Stimulated activated CD4-positive, alpha-beta T cell treated with anti-CD3 and anti-CD28 coated beads, Interleukin-15, amount 100 ng/mL, for 48 hours (primary cell): Measurements from ENCODE around the gene TRIM29.

Experiments used
- DNase-seq, 2 donors: peaks; one replicate each; pipeline ENCODE4 v3.0.0-alpha.2; 2020; ENCODE audit warnings: low read depth in 2 of 2

TRIM29 gene

DNA sequence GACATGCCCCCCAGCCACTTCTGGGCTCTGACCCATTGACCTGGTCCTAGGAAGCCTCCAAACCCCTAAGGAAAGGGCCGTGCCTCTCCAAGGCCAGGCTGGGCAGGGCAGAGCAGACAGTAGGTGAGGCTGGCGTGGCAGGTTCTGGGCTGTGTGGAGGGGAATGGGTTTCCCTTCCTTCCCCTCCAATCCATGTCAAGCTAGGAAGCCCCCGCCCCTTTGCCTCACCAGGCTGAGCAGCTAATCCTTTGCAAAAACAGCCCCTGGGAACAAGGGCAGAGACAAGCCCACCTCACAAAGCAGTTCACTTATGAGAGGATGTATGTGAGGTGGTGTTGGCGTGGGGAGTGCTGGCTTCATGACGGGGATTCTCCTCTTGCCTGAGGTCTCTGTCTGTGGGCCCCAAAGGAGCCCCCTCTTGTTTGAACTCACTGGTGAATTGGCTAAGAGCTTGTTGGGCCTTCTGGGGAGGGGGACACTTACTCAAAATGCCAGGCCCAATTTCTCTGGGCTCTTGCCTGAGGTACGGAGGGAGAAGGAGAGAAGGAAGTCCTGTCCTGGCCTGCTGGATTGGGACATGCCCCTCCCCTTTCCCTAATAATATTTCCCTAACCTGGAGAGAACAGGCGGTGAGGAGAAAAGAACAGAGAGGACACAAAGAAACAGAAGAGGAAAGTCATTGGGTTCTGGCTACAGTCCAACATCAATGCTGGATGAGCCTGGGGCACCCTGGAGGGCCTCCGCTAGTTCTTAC lies 1.6 kb upstream of the TRIM29 start:
- no peak for DNase-seq

DNA sequence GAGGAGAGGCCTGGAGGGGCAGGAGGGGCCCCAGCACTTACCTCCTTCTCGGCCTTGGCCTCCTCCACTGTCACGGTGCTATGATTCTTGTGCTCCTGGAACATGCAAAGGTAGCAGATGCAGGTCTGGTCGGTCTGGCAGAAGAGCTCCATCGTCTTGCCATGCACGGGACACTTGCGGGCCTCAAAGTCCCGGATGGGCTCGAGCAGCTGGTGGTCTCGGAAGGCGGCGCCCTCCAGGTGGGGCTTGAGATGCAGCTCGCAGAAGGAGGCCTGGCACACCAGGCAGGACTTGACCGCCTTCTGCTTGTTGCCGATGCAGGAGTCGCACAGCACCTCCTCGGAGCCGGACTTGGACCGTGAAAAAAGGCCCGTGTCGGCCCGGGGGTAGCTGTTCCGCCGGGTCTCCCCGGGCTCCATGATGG lies 714 bp downstream of the TRIM29 start:
- DNase-seq: no peak

DNA sequence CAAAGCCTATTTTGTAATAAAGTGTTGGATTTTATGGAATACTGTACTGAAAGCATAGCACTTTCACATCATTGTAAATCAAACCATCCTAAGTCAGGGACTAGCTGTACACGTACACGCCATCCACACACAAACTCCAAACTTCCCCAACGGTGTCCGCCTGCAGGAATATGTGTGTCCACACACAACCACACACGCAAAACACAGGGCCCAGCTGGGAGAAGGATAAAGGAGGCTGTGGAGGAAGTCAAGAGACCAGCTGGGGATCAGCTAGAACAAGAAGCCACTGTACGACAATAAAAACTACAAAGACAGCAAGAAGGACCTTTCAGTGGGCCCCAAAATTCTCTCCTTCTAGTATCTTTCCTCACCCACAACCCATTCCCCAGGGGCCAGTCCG lies 1.6 kb downstream of the TRIM29 start:
- no peak for DNase-seq

DNA sequence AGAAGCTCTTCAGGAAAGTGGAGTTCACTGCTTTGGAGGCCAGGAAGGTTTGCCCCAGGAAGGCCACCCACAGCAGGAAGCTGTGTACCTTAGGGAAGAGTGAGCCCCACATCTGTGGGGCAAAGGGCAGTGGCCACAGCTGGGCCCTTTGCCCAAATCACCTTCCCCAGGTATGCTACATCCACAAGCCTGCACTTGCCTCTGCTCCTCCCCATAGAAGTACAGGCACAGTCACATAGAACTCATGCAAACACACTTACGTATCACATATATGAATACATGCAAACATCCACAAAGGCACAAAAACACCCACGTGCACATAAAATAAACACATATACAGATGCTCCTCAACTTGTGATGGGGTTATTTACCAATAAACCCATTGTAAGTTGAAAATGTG lies 2.1 kb downstream of the TRIM29 start:
- no peak for DNase-seq

DNA sequence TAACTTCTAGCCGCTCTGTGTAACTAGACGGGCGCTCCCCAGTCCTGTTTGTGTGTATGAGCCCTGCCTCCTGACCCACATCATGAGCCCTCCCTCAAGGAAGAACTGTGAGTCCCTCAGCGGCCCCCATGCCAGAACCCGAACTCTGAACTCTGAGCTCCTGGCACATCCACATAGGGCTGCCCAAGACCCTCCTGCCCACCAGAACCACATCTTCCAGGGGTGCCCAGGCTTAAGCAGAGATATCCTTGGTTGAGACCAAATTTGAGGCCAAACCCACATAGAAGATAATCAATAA lies 3.0 kb downstream of the TRIM29 start:
- no peak for DNase-seq

DNA sequence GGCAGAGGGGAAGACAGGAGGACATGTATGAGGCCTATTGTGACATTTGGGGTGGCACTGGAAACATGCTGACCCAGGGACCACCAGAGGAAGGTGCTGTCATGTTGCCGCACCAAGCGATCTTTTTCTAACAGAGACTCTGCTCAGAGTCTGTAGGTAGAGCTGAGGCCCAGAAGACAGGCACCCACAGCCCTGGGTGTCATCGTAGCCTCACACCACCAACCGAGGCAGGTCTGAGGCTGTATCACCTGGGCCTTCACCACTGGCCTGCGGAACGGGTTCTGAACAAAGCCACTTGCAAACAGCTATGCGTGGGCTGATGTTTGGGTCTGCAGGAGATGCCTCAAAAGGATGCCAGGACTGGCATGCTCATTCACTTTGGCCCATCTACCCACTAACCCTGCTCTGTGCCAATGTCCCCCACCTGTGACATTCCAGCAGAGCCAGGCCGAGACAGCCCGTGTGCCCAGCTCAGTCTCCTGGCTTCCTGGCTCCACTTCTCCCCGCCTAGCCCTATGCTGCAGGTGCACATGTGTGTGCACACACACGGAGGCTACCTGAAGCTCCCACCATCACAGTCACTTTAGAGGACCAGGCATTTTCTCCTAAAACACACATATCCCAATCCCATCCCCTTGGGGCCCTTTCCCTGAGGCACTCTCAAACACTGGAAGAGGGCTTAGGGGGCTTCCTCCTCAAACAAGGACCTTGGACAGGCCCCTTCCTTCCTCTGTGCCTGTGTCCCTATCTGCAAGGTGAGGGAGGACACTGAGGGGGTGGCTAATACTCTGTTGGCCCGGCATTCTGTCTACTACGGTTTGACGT lies 3.6 kb downstream of the TRIM29 start:
- no peak for DNase-seq

DNA sequence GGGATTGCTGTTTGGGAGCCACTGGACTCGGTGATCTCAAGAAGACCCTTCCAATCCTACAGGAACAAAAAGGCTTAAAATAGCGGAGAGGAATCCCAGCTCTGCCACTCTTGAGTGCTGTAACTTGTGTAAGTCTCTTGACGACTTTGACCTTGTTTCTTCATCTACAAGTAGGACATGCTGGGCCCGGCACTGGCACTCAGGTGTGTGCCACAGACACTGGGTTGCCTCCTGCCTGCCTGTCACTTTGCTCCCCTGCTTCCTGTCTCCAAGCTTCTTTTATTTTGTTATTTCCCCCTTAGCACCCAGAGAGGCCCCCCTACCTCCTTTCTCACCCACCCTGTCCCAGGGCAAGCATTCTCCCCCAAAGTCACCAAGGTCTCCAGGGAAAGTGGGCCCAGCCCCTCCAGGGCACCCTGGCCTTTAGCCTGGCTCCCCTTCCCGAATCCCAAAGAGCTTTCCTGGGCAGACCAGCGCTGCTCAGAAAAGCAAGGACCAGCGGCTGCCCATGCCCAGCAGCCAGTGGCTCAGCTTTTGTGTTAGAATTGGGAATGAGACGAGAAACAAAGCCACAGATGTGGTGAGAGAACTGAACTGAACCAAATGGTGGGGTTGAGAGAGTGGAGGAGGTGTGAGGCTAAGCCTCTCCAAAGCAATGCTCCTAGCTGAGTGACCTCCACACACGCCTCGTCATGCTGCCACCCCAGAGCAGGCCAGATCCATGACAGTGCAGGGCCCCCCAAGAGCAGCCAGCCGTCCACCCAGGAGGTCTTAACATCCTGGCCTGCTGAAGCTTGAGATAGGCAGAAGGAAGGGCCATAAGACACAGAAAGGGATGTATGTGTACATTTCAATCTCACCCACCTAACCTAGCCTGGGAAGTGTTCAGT lies 4.5 kb downstream of the TRIM29 start:
- DNase-seq: no peak

DNA sequence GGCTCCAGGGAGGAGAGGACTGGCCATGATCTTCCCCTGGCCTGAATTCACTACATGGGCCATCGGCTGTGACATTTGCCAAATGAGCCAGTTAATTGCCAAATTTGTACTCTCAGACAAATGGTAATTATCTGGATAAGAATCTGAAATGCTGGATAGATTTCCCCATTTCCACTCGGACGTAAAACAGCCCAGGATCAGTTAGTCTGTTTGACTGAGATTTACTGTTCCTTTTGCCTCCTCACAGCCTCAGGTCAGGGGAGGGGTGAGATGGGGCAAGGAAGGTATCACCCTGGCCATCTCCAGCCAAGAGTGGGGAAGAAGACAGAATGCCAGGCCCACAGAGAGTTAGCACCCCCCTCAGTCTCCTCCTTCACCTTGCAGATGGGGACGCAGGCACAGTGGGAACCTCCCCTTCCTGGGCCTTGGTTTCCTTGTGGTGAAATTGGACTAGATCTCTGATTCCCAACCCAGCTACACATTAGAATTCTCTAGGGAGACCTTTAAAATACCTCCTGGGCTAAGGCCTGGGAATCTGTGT lies 5.2 kb downstream of the TRIM29 start:
- DNase-seq: no peak

DNA sequence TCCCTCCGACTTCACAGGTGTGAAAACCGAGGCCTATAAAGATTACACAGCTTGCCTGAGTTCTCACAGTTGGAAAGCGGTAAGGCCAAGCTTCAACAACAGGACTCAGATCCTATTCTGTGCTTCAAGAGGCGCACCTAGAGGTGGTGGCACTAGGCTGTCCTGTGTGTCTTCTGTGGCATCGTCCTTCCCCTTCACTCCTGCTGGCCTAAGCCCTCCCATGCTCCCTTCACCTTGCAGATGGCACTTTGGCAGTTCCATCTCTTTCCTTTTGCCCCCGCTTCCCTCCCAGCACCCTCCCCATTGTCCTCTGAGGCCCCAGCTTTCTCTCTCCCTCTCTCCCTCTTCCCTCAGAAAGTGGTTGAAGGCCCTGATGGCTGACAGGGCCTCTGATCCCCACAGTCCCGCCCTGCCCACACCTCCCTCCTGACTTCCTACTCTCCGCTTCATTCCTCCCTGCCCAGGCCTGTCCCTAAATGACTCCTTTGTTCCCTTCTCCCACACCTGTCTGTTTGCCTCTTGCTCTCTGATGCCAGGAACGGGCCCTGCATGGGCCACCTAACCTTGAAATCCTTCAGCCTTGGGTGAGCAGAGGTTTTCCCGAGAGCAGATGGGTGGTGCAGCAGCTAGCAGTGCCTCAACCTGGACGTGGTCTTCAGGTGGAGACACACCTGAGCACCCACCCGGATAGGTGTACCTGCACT lies 5.8 kb downstream of the TRIM29 start:
- DNase-seq: no peak

DNA sequence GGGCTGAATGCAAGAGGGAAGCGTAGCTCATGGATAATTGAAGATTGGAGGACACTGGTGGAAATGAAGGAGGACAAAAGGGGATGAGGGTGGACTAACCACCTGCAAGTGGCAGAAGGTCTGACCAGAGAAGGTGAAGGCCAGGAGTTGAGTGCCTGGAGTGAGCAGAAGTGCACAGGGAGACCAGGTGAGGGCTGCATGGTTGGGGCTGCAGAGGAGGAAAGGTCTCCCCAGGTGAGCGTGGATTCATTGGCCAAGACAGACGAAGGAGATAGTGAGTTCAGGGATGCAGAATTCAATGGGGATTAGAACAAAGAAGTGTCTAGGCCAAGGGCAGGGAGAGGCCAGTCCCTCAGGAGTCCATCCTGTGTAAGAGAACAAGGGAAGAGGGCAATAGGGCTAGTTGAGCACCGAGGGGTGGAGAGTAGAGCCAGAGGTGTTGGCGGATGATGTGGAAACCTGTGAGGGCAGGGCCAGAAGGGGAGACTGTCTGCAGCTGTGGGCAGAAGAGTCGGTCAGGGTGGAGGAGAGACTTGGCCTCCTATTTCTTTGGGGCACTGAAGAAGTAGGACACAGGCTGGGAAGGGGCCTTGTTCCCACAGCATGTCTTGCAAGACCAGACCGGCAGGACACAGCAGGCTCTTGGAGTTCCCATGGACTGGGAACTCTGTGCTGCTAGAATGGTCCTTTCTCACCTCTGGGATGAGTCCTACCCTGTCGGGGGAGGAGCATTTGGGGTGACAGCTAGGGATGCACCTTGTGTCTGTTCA lies 6.7 kb downstream of the TRIM29 start:
- DNase-seq: no peak

DNA sequence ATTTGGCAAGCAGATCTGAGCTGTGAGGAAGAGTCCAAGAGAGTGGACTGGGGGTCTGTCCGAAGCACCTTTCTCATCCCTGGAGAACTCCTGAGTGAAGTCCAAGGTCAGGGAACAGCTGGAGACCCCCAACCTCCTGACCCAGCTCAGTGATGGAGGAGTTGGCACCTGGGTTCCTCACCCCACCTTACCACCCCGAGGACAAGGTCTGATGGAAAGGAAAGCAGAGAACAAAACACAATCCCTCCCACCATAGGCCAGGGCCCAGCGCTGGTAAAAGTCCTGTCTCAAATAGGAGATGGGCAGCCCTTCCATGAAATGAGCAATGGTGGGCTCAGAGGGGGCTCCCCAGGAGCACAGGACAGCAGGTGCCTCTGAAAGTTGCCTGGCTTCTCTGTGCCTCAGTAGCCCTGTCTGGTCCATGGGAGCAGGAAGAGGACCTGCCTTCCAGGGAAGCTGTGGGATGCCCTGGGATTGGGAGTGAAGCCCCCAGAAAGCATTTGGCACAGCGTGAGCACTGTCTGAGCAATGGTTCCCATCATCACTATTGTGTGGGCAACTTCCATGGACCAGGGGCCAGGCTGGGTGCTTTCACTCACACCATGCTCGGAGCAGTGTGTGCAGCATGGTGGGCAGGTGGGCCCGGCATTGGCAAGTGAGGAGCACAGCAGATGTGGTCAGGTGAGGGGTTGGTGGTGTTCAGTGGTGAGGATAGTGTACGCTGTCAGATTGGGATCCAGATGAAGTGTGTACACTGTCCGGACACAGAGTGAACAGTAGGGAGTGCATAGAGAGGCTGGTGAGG lies 7.5 kb downstream of the TRIM29 start:
- DNase-seq: no peak

DNA sequence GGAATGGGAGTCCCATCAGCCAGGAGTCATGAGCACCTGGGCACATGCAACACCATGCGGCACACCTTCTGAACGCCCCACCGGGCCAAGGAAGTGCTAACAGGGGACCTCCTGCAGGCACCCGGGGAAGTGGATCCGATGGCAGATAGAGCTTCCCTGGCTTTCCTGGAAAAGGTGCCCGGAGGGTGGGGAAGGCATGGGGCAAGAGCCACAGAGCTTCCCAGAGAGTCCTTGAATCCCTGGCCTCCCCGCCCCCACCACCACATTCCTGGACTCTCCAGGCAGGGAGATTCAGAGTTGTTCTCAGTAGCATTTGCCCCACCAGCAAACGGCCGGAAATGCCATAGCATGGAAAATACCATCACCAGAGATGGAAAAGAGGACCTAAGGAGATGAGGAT lies 8.3 kb downstream of the TRIM29 start:
- DNase-seq: no peak

DNA sequence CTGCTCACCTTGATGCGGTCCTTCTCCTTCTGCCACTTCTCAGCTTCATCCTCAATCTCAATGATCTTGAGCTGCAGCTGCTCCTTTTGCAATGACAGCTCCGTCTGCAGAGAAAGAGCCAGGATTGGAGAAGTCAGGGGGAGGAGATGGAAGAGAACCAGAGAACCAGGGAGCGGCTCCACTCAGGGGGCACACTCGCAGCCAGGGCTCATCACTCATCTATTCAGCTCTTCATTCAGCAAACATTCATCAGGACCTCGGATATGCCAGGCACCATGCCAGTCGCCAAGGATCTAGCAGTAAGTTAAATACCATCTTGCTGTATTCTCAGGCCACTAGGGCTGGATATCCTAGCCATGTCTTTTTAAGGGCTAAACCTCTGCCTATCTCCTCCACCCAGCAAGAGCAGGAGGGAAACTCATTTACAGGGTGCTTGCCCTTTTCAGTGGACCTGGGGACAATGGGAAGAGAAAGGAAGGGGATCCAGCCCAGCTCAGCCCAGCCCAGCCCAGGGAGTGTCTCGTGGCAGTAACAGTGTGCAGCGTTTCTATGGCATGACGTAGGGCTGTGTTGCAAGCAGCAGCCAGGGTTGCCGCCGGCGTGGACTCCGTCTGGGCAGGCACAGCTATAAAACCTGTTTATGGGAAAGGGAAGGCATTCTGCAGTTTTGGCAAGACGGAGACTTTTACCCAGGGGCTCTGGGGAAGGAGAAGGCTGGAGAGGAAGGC lies 9.4 kb downstream of the TRIM29 start:
- DNase-seq: no peak

DNA sequence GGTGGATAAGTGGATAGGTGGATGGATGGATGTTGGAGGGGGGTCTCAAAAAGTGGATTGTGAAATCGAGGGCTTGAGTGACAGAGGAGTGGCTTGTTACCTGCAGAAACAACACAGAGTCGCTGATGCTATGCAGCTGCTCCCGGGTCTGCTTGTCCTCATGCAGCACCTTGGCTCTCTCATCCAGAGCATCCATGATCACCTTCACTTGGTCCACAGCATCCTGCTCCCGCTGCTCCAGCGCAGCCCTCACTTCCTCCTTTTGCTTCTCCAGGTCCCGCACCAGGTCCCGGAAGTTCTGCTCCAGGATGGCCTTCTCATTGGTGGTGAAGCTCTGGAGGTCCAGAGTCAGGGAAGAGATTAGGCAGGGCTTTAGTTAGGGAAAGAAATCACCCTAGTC lies 10.7 kb downstream of the TRIM29 start:
- DNase-seq: no peak

DNA sequence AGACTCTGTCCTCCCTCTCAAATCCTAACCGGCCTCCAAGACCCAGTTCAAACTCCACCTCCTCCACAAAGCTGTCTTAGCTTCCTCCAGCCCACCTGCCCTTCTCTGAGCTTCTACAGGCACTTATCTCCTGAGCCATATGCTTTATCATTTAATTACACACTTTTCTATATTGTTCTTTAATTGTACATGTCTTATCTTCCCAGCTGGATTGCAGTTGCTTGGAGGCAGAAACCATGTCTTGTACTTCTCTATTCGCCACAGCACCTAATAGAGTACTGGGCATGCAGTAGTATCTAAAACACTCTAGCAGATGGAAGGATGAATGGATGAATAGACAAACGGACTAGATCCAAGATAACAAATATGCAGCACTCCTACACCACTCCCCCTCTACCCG lies 11.3 kb downstream of the TRIM29 start:
- no peak for DNase-seq

DNA sequence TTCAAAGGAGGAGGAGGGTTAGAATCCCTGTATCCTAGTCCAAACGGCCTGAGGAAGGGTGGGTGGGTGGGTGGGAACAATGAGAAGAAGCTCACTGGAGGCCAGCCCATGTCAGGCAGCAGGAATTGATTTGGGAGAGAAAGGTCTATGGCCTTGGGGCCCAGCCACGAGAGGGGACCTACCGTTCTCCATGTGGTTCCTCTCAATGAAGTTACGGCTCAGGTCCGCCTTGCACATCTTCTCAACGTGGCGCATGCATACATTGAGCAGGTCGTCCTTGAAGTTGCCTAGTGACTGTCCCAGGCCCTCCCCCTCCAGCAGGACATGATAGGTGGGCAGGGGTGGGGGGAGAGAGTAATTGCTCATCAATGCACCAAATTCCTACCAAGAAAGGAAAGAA lies 12.4 kb downstream of the TRIM29 start:
- no peak for DNase-seq

DNA sequence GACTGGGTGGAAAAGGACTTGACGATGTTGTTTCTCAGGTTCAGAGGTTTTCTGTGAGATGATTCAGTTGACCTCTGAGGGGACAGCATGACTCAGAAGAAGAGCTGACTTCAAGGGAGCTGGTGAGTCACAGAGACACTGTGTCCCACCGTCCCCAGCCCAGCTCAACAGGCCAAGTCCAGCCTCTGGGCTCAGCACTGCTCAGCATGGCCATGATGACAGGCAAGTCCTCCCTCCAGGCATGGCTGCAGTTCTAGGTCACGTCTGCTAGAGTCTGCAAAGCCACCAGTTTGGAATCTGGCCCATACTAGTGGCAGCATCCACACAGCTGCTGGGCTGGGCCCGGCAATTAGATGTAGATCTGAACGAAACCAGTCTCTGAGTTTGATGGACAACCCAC lies 12.9 kb downstream of the TRIM29 start:
- DNase-seq: no peak

DNA sequence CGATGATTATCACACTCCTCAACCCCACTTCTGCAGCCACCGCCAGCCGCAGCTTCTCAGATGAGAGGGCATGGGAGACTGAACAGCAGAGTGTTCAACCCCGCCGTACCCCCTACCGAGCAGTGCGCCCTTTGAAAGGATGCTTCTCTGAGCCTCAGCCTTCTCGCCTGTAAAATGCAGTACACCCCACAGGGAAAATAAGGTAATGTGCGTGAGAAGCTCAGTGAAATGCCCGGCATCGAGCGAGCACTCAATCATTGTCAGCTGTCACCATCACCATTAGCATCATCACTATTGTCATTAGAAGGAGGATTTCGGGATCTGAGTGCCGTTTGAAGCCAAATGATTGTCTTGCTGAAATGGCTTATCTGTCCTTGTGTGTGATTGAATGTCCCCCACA lies 13.6 kb downstream of the TRIM29 start:
- no peak for DNase-seq

DNA sequence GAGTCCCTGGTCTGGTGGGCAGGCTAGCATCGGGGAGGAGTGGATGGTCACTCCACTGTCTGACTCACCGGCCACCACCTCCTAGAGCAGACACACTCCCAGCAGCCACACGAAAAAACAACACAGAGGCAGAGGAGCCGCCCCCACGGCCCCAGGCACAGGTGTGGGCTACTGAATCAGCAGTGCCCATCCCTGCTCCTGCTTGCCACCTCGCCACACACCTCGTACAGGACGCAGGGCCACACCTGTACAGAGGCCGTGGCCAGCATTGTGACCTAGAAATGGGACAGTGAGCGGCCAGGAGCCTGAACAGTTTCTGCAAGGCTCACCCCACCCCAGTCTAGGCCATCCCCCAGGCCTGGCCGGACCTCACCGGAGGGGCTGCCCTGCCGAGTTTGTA lies 14.0 kb downstream of the TRIM29 start:
- no peak for DNase-seq
